ENCODE data around the gene ARL10.

ARL10 gene

GRCh38 chr5:176429972-176430371 lies 64.7 kb downstream of the ARL10 start:
- TF ChIP-seq CTCF (conservative IDR thresholded peaks at IDR 0.05; ENCODE audit: low read depth, low read length): no peak
- DNase-seq (ENCODE audit: low read depth): no peak
- no peak overlapping the region for H3K4me3 ChIP-seq (ENCODE audit: low read length)

Measured in retinal pigment epithelial cell (primary cell).